IPS-NIHi11 (cell line): ENCODE measurements around the gene ESRRB.

Experiments used
- DNase-seq: peaks from one replicate; pipeline ENCODE4 v3.0.0; 2012; ENCODE audit warnings: mixed read lengths, low spot score

Gene ESRRB

GRCh38 chr14:76375947-76376404 lies at the start of gene ESRRB:
TSS of gene ESRRB (plus strand) at chr14:76376137. CDS start at chr14:76376402, 265 bp downstream.
- DNase-seq = peak; percentile 83

DNA sequence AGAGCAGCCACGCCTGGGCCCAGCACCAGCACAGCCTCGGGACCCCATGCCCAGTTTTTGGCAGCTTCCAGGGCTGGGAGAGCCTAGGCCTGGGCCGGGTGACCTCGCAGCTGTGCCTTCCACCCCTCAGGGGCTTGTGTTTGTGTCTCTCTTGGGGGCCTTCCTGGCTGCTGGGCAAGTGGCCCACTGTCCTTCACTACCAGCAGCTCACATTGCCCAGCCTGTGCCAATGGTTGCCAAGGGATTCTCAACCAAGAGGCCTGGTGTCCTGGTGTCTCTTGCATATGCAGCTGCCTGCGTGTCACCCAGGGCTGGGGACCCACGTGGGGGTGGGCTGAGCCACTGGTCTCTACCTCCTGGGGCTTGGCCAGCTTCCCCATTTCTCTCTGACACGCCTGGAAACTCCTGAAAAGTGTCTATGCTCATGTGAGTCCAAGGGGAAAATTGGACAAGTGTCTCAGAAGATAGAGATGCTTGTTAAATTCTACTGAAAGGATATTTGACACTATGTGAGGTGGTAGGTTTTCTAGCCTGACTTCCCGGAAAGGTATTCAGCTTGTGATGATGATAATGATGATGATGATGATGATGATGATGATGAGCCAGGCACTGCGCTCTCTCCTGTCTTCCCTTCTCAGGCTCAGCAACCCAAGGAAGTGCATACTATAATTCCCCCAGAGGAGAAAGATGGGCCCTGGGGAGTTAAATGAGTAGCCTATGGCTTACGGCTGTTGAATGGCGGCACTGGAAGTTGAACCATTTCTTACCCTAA lies 48.8 kb upstream of the ESRRB start:
- DNase-seq = no peak

- DNase-seq = no peak
Observed at GRCh38 chr14:76328457-76329137, 47.3 kb upstream of the ESRRB start.

DNA sequence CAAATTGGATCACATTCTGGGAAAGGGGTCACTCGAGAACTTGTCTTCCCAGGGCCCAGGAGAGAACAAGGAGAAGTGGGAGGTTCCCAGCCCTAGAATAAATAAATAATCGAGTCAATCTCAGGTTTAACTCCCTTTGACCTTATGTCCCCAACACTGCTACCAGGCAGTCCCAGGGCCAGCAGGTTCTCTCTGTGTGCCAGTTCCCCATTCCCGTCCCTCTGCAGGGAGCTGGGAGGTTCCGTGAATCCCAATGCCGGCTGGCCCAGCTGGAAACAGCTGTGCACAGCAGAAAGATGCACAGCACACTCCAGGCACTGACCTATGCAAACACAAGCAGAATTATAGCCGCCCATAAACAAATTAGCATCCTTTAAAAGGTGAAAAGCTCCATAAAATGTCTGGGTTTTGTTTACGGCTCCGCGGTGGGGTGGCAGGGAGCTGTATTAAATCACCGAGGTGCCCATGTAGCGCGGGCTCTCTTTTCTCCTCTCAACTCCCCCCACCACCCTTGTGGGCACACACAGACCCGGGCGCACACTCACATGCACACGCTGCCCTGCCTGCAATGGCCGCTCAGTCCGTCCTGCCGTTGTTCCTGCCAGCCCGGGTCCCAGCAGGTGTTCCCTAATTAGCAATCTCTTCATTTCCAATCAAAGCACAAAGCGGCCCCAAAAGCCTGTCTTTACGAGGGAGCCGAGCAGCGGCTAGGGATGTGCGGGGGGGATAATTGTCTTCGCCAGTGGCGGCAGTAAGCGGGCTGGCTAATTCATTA lies 46.6 kb upstream of the ESRRB start:
- no peak for DNase-seq

- no peak for DNase-seq
Observed at GRCh38 chr14:76329951-76330350, 46.0 kb upstream of the ESRRB start.

- DNase-seq = no peak
Observed at GRCh38 chr14:76330411-76331327, 45.3 kb upstream of the ESRRB start.

- no peak for DNase-seq
Observed at GRCh38 chr14:76331328-76332011, 44.5 kb upstream of the ESRRB start.

- DNase-seq = no peak
Observed at GRCh38 chr14:76333664-76334063, 42.3 kb upstream of the ESRRB start.

DNA sequence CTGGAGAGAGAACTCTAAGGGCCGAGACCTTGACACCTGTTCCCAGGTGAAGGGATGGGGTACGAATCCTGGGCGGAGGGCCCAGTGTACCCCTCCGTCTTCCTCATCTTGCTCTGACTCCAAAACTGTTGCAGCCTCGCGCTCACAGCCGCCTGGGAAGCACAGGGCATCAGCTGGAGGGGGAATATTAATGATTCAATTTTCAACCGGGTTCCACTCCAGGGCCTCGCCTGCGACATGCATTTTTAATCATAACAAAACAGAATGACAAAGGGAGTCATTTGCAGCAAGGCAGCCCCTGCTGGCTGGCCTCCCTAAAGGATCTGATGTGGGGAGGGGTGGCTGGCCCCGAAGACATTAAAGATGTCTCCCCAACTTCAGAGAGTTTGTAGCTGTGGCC lies 41.6 kb upstream of the ESRRB start:
- DNase-seq = no peak

GRCh38 chr14:76336876-76337275 lies 39.1 kb upstream of the ESRRB start:
- no peak for DNase-seq

DNA sequence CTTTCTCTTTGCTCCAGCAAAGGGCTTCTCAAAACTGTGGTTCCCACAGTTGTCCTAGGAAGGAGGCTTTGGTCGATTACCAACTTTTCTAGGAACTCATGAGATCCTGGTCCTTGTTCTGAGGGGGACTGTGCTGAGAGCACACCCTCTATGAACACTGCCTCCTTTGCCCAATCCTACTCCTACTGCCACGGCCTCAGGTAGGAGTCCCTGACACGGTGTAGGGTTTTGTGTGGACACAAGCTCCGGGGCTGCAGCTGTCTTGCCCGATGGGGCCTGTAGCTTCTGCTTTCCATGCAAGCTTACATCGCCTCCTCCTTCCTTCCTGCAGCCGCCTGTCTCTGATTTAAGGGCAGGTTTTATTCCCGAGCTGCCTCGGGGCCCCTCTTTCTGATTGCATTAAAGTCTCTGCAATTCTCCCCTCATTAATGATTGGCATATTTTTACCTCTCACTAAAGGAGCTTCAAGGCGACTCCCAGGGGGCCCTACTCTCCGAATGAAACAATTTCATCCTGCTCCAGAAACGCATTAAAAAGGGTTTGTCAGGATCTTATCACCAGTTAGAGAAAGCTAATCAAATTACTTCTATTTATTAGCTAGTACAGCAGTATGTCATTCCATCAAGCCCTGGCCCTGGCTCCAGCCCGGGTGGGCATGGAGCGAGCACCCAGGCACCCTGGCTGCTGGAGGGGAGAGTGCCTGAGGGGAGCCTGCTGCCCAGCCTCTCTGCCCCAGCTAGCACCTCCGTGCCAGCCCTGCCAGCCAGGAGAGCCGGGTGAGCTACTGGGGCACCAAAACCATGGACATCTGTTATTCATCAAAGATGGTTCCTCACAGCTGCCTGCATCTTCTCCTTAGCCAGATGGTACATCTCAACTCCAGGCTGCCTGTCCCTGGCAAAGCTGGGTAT lies 38.0 kb upstream of the ESRRB start:
- no peak for DNase-seq

DNA sequence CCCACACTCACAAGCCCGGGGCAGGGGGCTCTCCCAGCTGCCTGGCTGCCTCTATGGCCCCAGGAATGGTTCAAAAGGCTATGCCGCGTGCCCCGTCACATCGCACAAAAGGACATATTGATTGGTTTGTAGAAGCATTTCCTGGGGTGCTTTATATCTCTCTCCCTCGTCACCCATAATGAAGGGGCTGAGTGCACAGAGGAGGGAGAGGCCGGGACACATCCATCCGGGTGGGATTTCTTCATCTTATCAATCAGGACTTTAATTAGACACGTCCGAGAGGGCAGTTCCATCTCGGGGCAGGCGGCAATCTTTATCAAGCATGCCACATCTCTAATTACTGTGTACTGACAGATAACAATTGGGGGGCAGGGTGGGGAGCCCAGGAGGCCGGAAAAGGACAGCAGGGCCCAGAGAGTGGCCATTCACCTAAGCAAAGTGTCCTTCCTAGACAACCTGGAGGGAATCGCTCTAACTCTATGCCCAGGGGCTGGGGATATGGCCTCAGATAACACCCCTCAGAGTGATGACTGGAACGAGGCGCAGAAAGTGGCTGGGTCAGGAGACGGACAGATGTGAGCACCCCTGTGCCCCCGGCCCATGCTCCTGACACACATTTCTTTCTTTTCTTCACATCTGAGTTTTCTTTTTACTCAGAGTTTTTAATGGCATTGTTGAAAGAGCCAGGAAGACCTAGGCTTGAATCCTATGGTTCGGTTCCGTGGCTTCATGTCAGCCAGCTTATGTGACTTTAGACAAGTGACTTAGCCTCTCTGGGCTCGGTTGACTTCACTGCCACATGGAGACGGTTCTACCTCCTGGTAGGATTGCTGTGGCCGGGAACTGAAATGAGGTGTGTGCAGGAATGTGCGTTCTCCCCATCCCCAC lies 36.0 kb upstream of the ESRRB start:
- DNase-seq = no peak

- DNase-seq = no peak
Observed at GRCh38 chr14:76343386-76343785, 32.6 kb upstream of the ESRRB start.

DNA sequence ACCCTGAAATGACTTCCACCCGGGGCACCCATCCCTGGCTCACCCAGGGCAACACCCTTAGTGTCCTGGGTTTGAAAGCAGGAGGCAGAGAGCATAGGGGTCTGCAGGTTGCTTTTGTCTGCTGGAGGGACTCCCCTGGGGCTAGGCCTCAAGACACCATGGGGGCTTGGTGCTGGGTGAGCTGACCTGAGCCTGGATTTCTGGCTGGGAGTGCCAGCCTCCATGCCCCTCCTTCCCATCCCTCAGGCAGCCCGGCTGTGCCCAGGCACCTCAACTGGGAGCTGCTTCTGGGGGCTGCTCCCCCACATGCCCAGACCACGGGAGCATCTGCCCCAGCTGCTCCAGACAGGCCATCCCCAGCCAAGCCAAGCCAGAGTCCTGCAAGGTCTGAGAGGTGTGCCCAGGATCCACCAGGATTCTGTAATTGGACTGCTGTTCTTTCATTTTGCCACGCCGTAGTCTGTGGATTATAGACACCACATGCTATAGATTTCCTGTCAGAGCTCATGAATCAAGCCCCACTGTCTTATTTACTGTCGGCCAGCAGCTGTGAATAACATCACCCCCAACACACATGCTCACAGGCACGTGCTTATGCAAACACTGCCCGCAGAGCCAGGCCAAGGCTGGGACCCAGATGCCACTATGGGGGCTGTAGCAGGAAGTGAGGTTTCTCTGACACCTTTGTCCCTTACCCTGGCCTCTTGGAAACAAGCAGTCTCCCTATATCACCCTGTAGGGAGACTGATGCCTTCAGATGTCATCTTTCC lies 29.4 kb upstream of the ESRRB start:
- no peak for DNase-seq

DNA sequence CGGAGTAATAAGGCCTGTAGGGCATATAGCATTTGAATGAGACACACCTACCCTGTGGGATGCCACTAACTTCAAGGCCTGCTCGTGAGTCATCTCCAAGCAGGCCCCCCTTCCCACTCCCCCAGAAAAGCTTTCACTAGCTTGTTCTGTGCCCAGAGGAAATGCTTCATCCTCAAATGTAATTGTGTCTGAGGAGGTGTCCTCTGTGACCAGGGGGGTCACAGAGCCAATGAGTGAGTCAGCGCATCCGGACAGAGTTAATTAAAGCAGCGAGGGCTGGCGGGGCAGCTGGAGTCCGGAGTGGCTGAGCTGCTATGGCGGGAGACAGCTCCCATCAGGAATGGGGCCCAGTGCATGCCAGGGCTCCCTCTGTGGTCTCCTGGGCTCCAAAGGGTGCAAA lies 27.0 kb upstream of the ESRRB start:
- peak; percentile 31 for DNase-seq

GRCh38 chr14:76349993-76350392 lies 25.9 kb upstream of the ESRRB start:
- no peak for DNase-seq

DNA sequence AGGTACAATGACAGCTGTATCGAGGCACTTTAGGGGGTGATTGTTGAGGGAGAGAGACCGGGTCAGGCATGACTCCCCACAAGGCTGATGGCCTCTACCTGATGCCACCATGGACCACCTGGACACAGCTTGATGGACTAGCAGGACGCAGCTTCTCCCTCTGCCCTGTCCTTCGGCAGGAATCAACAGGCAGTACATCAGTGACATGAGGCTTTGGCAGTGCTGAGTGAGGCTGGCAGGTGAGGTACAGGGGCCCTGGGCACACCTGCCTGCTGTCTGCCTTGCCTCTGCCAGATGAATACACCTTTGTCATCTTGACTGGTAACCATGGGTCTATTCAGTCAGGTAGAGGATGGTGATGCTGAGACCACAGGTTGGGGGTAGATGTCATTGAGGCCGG lies 25.3 kb upstream of the ESRRB start:
- DNase-seq = no peak

DNA sequence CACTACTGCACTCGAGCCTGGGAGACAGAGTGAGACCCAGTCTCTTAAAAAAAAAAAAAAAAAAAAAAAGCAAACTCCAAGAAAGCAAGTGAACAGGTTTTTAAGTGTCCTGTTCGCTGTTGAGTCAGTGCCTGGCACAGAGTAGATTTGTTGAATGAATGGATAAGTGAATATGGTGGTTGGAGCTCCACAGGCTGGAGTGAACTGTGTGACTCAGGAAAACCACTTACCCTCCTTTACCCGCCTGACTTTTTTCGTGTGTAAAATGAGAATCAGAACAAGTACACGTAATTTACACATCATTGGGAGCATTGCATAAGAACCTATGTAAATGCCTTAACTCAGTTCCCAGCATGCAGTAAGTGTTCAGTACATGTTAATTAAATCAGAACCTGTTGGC lies 24.0 kb upstream of the ESRRB start:
- DNase-seq = no peak
